Tibial artery (tissue), 4 donors: ENCODE results near the gene SLCO3A1.
A peak's percentile ranks its signal among the peaks of the same experiment; 100 is the strongest.

ENCODE experiments used
- DNase-seq, 2 donors: peaks; one replicate each; pipeline ENCODE4 v3.0.0-alpha.2; 2019
- H3K27ac ChIP-seq, 2 donors: fragments of 200-600 bp; sonication (generic) in 1 of 2; 1 replicate in 1 of 2; 2 replicates in 1 of 2; pipeline ENCODE4 v1.5.1; 2018 to 2019; ENCODE audit warnings: mild to moderate bottlenecking in 1 of 2
- H3K27me3 ChIP-seq, 2 donors: fragments of 200-600 bp; sonication (generic) in 1 of 2; one replicate each; pipeline versions ENCODE4 v1.5.1 to v1.6.0; 2016 to 2019
- H3K36me3 ChIP-seq, 3 donors: fragments of 200-600 bp; sonication (generic) in 2 of 3; one replicate each; pipeline ENCODE4 v1.5.1; 2016 to 2019; ENCODE audit warnings: mild to moderate bottlenecking in 2 of 3
- H3K4me1 ChIP-seq, 4 donors: fragments of 200-600 bp; sonication (generic) in 2 of 4; 1 replicate in 3 of 4; 2 replicates in 1 of 4; pipeline ENCODE4 v1.5.1; 2016 to 2019
- H3K4me3 ChIP-seq, 2 donors: fragments of 200-600 bp; sonication (generic) in 1 of 2; 1 replicate in 1 of 2; 2 replicates in 1 of 2; pipeline ENCODE4 v1.5.1; 2018 to 2019; ENCODE audit warnings: mild to moderate bottlenecking in 2 of 2
- H3K9me3 ChIP-seq, 3 donors: fragments of 200-600 bp; sonication (generic) in 1 of 3; one replicate each; pipeline ENCODE4 v1.5.1; 2016 to 2019
- intact Hi-C: fragments of 100-400 bp; cut with DNase I; formaldehyde crosslinking; loops from one replicate; pipeline ENCODE4 v1.15.0; 2023; ENCODE audit warnings: low total_unique reads
- TF ChIP-seq, protein P1 (sequence below), 2 experiments: fragments of 200-600 bp in 1 of 2; fragments of 450-650 bp in 1 of 2; IDR thresholded peaks; one replicate each; pipeline ENCODE4 v1.5.1; 2017 to 2019; ENCODE audit warnings: antibody characterized with exemption in 2 of 2, mild to moderate bottlenecking in 1 of 2, moderate library complexity in 1 of 2

Gene SLCO3A1

DNA sequence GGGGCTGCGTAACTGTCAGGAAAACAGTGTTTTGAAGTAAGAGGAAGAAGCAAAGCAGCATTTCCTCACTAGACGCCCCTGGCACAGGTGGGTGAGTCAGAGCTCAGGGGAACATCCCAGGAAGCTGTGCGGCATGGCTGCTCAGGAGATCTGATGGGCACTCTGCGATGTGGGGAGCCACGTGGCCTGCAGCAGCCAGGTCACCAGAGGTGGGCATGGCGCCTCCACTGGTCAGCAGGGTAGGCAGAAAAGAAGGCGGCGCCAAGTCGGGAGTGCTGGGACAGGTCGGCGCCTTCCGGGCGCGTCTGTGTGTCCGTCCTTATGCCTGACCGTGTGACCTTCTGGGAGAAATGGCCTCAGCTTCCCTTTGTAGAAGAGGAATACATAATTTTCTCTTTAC lies 290.3 kb downstream of the SLCO3A1 start:
- H3K9me3 ChIP-seq: no peaks in the 10 kb centered on the region
- no peak overlapping the region for H3K27ac ChIP-seq
- peaks cover 0 to 24% (median 8%) of the 10 kb centered on the region in 3 donors for H3K36me3 ChIP-seq
- H3K4me3 ChIP-seq: no peak overlapping the region
- H3K4me1 ChIP-seq: no peaks in the 10 kb centered on the region
- no peaks in the 10 kb centered on the region for H3K27me3 ChIP-seq
- DNase-seq: no peak
- TF ChIP-seq, protein P1, sequence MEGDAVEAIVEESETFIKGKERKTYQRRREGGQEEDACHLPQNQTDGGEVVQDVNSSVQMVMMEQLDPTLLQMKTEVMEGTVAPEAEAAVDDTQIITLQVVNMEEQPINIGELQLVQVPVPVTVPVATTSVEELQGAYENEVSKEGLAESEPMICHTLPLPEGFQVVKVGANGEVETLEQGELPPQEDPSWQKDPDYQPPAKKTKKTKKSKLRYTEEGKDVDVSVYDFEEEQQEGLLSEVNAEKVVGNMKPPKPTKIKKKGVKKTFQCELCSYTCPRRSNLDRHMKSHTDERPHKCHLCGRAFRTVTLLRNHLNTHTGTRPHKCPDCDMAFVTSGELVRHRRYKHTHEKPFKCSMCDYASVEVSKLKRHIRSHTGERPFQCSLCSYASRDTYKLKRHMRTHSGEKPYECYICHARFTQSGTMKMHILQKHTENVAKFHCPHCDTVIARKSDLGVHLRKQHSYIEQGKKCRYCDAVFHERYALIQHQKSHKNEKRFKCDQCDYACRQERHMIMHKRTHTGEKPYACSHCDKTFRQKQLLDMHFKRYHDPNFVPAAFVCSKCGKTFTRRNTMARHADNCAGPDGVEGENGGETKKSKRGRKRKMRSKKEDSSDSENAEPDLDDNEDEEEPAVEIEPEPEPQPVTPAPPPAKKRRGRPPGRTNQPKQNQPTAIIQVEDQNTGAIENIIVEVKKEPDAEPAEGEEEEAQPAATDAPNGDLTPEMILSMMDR (IDR thresholded peaks at IDR 0.05): no peak
- intact Hi-C loops: no loop called here

DNA sequence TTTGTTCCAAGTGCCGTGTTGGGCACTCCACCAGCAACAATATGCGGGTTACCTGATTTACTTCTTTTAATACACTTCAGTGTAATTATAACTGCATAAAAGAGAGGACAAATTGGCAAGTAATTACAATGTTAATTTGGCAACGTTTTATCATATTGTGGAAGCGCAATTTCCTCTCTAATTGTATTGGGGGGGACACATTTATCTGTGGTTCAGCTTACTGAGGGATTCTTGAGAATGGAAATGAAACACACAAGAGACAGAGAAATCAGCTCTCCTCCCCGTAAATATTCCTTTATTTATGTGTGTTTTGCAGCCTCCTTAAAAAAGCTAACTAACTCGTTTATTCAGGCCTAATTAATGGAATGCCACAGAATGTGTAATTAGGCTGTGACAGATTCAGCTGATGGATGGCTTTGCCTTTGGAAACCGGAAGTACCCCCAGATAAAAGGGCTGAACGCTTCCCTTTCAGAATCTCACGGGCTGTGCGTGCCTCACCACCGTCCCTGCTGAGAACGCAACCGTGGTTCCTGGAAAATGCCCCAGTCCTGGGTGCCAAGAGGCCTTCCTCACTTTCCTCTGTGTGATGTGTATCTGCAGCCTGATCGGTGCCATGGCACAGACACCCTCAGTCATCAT lies 293.1 kb downstream of the SLCO3A1 start:
- H3K9me3 ChIP-seq: no peaks in the 10 kb centered on the region
- H3K4me3 ChIP-seq: no peak overlapping the region
- TF ChIP-seq, protein P1 (IDR thresholded peaks at IDR 0.05): no peak
- H3K27me3 ChIP-seq: no peaks in the 10 kb centered on the region
- H3K36me3 ChIP-seq: peaks cover 5 to 36% (median 16%) of the 10 kb centered on the region in 3 donors
- H3K27ac ChIP-seq: no peak overlapping the region
- DNase-seq: peak in 1 of 2 donors; percentile 27
- no peaks in the 10 kb centered on the region for H3K4me1 ChIP-seq
- intact Hi-C loops: no loop called here

DNA sequence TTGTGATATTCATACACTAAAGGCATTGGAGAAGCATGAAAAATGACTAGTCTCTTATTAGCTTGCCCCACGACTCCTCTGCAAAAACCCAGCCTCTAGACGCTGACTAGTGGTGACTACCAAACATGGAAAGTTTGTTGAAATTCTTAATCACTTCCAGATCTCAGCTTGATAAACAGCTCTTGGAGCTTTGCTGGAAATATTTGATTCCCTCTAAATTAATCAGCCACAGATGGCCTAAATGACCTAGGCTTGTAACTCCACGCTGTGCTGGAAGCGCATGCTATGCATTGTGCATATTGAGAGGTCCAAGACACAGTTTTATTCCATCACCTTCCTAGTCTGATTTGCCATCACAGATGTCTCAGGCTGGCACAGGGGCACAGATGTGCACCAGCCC lies 295.5 kb downstream of the SLCO3A1 start:
- TF ChIP-seq, protein P1 (IDR thresholded peaks at IDR 0.05): no peak
- Histone ChIP-seq H3K27me3 (no peaks in the 10 kb centered on the region), H3K4me1 (no peaks in the 10 kb centered on the region), H3K36me3 (peaks cover 5 to 48% (median 30%) of the 10 kb centered on the region in 3 donors), H3K27ac (no peak overlapping the region), H3K9me3 (no peaks in the 10 kb centered on the region), H3K4me3 (no peak overlapping the region)
- intact Hi-C loops: no loop called here
- DNase-seq: no peak

DNA sequence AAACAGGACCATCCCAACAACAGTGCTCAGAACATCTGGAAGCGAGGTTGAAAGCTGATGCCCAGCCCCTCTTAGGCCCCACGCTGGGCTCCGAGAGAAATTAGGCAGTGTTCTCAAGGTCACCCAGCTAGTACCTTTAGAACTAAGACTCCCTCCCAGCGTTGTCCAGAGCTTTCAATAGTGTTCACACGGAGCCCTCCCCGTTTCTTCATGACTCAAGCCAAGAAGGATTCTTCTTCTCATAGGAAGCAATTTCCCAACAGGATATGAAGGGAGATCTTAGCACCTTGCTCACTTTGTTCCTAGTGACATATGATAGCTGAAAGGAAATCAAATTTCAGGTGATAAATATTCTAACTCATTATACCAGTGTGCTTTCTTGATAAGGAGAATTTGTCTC lies 296.0 kb downstream of the SLCO3A1 start:
- Histone ChIP-seq H3K36me3 (peaks cover 5 to 48% (median 30%) of the 10 kb centered on the region in 3 donors), H3K4me3 (no peak overlapping the region), H3K9me3 (no peaks in the 10 kb centered on the region), H3K27ac (no peak overlapping the region), H3K27me3 (no peaks in the 10 kb centered on the region), H3K4me1 (no peaks in the 10 kb centered on the region)
- TF ChIP-seq, protein P1 (IDR thresholded peaks at IDR 0.05): no peak
- intact Hi-C loops: no loop called here
- no peak for DNase-seq

DNA sequence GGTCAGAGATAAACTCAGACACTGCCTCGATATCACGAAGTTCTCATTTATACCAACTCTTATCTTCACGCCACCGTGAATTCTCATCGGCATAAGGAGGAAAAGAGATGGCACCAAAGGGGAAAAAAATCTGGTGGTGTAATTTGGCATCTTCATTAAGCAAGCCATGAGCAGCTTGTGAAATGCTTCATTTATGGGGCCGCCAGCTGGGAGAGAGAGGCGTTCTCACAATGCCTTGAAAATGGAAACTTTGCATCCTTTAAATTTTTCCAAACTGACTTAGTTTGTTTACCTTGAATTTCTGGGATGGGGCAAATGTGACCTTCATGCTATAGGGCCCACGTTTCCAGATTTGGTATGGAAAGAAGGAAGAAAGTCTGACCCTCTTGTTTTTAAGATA lies 297.7 kb downstream of the SLCO3A1 start:
- Histone ChIP-seq H3K36me3 (peaks cover 5 to 58% (median 39%) of the 10 kb centered on the region in 3 donors), H3K9me3 (no peaks in the 10 kb centered on the region), H3K4me3 (no peak overlapping the region), H3K27ac (no peak overlapping the region), H3K27me3 (no peaks in the 10 kb centered on the region), H3K4me1 (no peaks in the 10 kb centered on the region)
- intact Hi-C loops: no loop called here
- DNase-seq: no peak
- TF ChIP-seq, protein P1 (IDR thresholded peaks at IDR 0.05): no peak
